ENCODE results near the gene VAV3.

GRCh38 chr1:107683683-107684082 lies 281.3 kb downstream of the VAV3 start:
- TF ChIP-seq POLR2AphosphoS5 (IDR thresholded peaks at IDR 0.05; ENCODE audit: low read depth) (no peak), CTCF (IDR thresholded peaks at IDR 0.05; ENCODE audit: insufficient read depth, low read length) (no peak), SPI1 (IDR thresholded peaks at IDR 0.05; ENCODE audit: borderline replicate concordance, low read depth) (no peak), REST (IDR thresholded peaks at IDR 0.05; ENCODE audit: insufficient replicate concordance, low read depth) (no peak)
